ENCODE data around the gene SPAG7. TPM values are rescaled to one million over a fixed set of nuclear protein-coding genes. Genes with fewer than 3 reads are reported as not detected.

The SPAG7 gene
- polyA plus RNA-seq, 1 of the 3 experiments (the other 2 are of a cell fraction), result 133 TPM

DNA sequence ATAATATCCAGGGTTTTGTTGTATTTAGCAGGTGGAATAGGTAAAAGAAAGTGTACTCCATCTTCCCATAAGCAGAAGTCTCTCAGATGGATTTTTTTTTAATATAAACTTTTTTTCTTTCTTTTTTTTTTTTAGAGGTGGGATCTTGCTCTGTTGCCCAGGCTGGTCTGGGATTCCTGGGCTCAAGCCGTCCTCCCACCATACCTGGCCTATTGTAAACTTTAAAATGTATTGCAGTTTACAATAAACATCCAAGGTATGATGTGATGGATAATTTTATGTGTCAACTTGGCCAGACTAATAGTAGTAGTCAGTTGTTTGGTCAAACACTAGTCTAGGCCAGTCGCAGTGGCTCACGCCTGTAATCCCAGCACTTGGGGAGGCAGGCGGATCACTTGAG is 46.3 kb downstream of the SPAG7 start:
- 86% methylated on average over 4 of the region's 4 CpGs for WGBS (ENCODE audit: low lambda C conversion rate)
- POLR2A ChIA-PET, result no interaction called here

DNA sequence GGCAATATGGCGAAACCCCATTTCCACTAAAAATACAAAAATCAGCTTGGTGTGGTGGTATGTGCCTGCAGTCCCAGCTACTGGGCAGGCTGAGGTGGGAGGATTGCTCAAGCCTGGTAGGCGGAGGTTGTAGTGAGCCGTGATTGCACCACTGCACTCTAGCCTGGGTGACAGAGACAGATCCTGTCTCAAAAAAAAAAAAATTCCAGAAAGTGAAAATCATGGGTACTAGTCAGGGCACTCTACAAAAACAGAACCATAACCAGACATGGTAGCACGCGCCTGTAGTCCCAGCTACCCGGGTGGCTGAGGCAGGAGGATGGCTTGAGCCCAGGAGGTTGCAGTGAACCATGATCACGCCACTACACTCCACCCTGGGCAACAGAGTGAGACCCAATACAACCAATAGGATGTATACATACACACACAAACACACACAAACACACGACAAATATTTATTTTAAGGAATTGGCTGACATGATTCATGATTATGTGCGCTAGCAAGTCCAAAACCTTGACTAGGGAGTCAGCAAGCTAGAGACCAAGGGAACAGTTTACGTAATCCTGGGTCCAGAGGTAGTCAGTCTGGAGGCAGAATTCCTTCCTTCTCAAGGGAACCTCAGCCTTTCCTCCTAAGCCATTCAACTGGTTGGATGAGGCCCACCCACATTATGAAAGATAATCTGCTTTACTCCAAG is 47.1 kb downstream of the SPAG7 start:
- Histone ChIP-seq H3K9me3 (no peaks in the 10 kb centered on the region), H3K79me2 (ENCODE audit: insufficient read depth) (no peaks in the 10 kb centered on the region), H3K4me3 (ENCODE audit: low read depth in 2 of 2, low read length in 1 of 2) (no peak overlapping the region), H3F3A (replicated peaks; ENCODE audit: insufficient read depth) (no peaks in the 10 kb centered on the region), H3K4me1 (ENCODE audit: control insufficient read depth in 1 of 2, insufficient read depth in 2 of 2, low read depth in 1 of 2, low read length in 1 of 2) (no peaks in the 10 kb centered on the region; a peak in 1 of 4 replicates), H3K27ac (ENCODE audit: low read depth in 2 of 2, low read length in 1 of 2) (no peak overlapping the region), H3K9ac (no peak overlapping the region), H4K20me1 (ENCODE audit: insufficient read depth) (no peaks in the 10 kb centered on the region), H3K27me3 (ENCODE audit: insufficient read depth) (no peaks in the 10 kb centered on the region), H3K9me2 (no peaks in the 10 kb centered on the region), H3K36me3 (replicated peaks in 1 of 2; ENCODE audit: control insufficient read depth in 1 of 2, insufficient read depth in 2 of 2, low read length in 1 of 2) (no peaks in the 10 kb centered on the region), H3K4me2 (no peak overlapping the region), H2AFZ (ENCODE audit: low read depth) (no peak overlapping the region)
- POLR2A ChIA-PET, result interaction anchor here (1.2 kb wide), 1 partner anchor 11 kb away, joined by 3 read pairs; no protein-coding TSS in a partner anchor
- CTCF ChIA-PET, result interaction anchor here (0.8 to 2.8 kb wide), 6 partner anchors 9 to 131 kb away, joined by 3 to 12 read pairs (median 6); partner anchors contain the start of genes CAMTA2 and GLTPD2
- 89% methylated on average over 10 of the region's 10 CpGs for WGBS (ENCODE audit: low lambda C conversion rate)
- DNase-seq, result no peak
- TF ChIP-seq TCF12 (IDR thresholded peaks at IDR 0.05) (no peak), CHD2 (IDR thresholded peaks at IDR 0.05; ENCODE audit: low read length, partially characterized antibody) (no peak), RCOR1 (IDR thresholded peaks at IDR 0.05; ENCODE audit: low read length) (no peak), FOXJ3 (CRISPR knock-in tag; IDR thresholded peaks at IDR 0.05) (no peak), EP300 (IDR thresholded peaks at IDR 0.05; ENCODE audit: borderline replicate concordance in 1 of 2, low read depth in 1 of 2, low read length in 1 of 2) (no peak), FOSL2 (IDR thresholded peaks at IDR 0.05; ENCODE audit: borderline replicate concordance, low read depth) (no peak), RAD21 (IDR thresholded peaks at IDR 0.05; ENCODE audit: low read length) (no peak), ELF1 (IDR thresholded peaks at IDR 0.05) (no peak), GABPA (IDR thresholded peaks at IDR 0.05; ENCODE audit: low read depth) (no peak), EZH2phosphoT487 (IDR thresholded peaks at IDR 0.05; ENCODE audit: borderline replicate concordance, low read depth) (no peak), RFX5 (IDR thresholded peaks at IDR 0.05; ENCODE audit: low read length) (no peak), RXRA (IDR thresholded peaks at IDR 0.05; ENCODE audit: borderline replicate concordance, low read depth) (no peak)
- TF ChIP-seq, protein P1, sequence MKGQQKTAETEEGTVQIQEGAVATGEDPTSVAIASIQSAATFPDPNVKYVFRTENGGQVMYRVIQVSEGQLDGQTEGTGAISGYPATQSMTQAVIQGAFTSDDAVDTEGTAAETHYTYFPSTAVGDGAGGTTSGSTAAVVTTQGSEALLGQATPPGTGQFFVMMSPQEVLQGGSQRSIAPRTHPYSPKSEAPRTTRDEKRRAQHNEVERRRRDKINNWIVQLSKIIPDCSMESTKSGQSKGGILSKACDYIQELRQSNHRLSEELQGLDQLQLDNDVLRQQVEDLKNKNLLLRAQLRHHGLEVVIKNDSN (IDR thresholded peaks at IDR 0.05; ENCODE audit: borderline replicate concordance, low read depth), result no peak
- TF ChIP-seq, protein P2, sequence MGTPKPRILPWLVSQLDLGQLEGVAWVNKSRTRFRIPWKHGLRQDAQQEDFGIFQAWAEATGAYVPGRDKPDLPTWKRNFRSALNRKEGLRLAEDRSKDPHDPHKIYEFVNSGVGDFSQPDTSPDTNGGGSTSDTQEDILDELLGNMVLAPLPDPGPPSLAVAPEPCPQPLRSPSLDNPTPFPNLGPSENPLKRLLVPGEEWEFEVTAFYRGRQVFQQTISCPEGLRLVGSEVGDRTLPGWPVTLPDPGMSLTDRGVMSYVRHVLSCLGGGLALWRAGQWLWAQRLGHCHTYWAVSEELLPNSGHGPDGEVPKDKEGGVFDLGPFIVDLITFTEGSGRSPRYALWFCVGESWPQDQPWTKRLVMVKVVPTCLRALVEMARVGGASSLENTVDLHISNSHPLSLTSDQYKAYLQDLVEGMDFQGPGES (IDR thresholded peaks at IDR 0.05; ENCODE audit: low read depth, low read length), result no peak

More for the DNA sequence above, 46.3 kb downstream of the SPAG7 start:
- Histone ChIP-seq H3K4me3 (ENCODE audit: low read depth in 2 of 2, low read length in 1 of 2) (no peak overlapping the region), H3K79me2 (ENCODE audit: insufficient read depth) (no peaks in the 10 kb centered on the region), H3K9me3 (no peaks in the 10 kb centered on the region), H3F3A (replicated peaks; ENCODE audit: insufficient read depth) (no peaks in the 10 kb centered on the region), H3K27ac (ENCODE audit: low read depth in 2 of 2, low read length in 1 of 2) (no peak overlapping the region), H3K36me3 (replicated peaks in 1 of 2; ENCODE audit: control insufficient read depth in 1 of 2, insufficient read depth in 2 of 2, low read length in 1 of 2) (no peaks in the 10 kb centered on the region), H4K20me1 (ENCODE audit: insufficient read depth) (no peaks in the 10 kb centered on the region), H3K9ac (no peak overlapping the region), H3K4me2 (no peak overlapping the region), H3K27me3 (ENCODE audit: insufficient read depth) (no peaks in the 10 kb centered on the region), H3K4me1 (ENCODE audit: control insufficient read depth in 1 of 2, insufficient read depth in 2 of 2, low read depth in 1 of 2, low read length in 1 of 2) (no peaks in the 10 kb centered on the region; a peak in 1 of 4 replicates), H3K9me2 (no peaks in the 10 kb centered on the region), H2AFZ (ENCODE audit: low read depth) (no peak overlapping the region)
- TF ChIP-seq, protein P1 (IDR thresholded peaks at IDR 0.05; ENCODE audit: borderline replicate concordance, low read depth), result no peak
- TF ChIP-seq RAD21 (IDR thresholded peaks at IDR 0.05; ENCODE audit: low read length) (no peak), YY1 (IDR thresholded peaks at IDR 0.05; ENCODE audit: low read depth) (no peak), EP300 (IDR thresholded peaks at IDR 0.05; ENCODE audit: borderline replicate concordance in 1 of 2, low read depth in 1 of 2, low read length in 1 of 2) (no peak), FOSL2 (IDR thresholded peaks at IDR 0.05; ENCODE audit: borderline replicate concordance, low read depth) (no peak), GABPA (IDR thresholded peaks at IDR 0.05; ENCODE audit: low read depth) (no peak)
- TF ChIP-seq, protein P3, sequence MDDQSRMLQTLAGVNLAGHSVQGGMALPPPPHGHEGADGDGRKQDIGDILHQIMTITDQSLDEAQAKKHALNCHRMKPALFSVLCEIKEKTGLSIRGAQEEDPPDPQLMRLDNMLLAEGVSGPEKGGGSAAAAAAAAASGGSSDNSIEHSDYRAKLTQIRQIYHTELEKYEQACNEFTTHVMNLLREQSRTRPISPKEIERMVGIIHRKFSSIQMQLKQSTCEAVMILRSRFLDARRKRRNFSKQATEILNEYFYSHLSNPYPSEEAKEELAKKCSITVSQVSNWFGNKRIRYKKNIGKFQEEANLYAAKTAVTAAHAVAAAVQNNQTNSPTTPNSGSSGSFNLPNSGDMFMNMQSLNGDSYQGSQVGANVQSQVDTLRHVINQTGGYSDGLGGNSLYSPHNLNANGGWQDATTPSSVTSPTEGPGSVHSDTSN (IDR thresholded peaks at IDR 0.05), result no peak
- TF ChIP-seq, protein P4, sequence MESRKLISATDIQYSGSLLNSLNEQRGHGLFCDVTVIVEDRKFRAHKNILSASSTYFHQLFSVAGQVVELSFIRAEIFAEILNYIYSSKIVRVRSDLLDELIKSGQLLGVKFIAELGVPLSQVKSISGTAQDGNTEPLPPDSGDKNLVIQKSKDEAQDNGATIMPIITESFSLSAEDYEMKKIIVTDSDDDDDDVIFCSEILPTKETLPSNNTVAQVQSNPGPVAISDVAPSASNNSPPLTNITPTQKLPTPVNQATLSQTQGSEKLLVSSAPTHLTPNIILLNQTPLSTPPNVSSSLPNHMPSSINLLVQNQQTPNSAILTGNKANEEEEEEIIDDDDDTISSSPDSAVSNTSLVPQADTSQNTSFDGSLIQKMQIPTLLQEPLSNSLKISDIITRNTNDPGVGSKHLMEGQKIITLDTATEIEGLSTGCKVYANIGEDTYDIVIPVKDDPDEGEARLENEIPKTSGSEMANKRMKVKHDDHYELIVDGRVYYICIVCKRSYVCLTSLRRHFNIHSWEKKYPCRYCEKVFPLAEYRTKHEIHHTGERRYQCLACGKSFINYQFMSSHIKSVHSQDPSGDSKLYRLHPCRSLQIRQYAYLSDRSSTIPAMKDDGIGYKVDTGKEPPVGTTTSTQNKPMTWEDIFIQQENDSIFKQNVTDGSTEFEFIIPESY (IDR thresholded peaks at IDR 0.05; ENCODE audit: borderline replicate concordance, low read depth), result no peak
- no peak for DNase-seq
- CTCF ChIA-PET, result interaction anchor here (1.6 to 2.8 kb wide), 2 partner anchors 12 to 17 kb away, joined by 6 to 12 read pairs; no protein-coding TSS in a partner anchor

Measured in SK-N-SH (cell line).